ENCODE measurements around the gene JKAMP.

The JKAMP gene

DNA sequence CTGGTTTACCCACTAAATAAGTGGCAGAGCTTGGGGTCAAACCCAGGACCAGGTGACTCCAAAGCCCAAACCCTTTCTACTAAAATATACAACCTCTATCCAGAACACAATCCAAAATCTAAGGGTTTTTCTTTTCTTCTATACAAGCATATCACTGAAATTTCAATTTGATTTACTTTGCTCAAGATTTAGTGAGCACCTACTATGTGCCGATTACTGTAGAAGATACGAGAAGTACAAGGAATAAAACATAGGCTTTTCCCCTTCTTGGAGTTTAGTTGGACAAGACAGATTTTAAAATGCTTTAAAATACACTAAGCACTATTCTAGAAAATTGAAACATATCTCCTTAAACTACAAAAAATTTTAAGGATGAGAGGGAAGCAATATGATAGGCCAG, 2.9 kb upstream of the JKAMP start:
- no peak for DNase-seq (ENCODE audit: low read depth in 3 of 3)

DNA sequence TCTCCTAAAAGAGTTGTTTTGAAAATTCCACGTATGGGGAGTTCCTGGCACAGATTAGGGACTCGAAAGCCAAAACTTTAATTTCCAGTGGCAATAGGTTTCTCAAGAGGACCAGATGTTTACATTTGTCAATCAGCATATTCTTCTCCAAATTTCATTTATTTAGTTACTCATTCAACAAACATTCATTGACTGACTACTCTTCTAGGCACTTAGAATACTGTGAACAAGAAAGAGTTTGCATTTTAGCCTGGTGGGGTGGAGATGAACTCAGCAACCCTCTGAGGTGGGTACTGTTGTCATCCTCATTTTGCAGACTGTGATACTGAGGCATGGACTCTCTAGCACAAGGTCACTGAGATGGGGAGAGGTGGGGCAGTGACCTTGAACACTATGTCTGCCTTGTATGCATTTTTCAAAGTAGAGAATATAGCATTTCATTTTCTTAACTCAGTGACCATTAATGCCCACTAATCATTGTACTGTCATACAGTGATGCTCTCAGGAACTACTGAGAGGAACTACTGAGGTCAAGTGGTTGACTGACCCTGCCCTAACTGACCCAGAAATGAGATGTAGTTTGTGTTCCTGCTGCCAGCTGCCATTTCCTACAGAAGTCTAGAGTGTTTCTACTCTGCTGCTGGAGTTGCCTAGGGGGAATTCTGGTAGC, 2.3 kb upstream of the JKAMP start:
- DNase-seq (ENCODE audit: low read depth in 3 of 3), result no peak

DNA sequence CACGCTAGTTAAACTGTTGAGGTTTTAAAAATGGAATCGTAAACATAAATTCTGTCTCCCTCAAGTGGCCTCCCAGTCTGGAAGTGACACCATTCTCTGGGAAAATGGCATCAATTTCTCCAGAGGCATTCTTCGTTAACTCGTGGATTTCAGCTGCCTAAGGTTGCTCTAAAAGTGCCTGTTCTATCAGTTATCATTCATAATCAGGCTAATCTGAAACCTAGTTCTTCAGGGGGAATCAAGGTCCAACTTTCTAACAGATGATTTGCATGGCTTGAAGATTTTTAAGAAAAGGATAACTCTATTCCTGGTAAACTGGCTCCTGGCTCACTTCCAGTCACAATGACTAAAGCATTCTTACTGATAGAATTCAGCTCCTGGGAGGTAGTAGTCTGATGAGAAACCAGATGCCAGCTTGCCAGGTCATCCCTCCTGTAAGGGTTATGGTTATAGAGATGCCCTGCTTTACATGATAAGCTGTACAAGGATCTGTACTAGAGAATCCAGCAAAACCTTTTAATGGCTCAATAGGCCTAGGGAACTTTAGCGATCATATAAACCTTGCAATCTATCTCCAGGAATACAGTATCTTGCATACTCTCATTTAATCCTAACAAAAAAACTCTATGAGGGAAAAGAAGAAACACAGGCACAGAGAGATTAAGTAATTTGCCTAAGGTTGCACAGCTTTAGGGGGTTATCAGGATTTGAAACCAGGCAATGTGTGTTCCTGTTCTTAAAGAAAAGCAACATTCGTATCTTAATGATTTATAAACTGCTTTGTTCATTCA, 1.6 kb upstream of the JKAMP start:
- no peak for DNase-seq (ENCODE audit: low read depth in 3 of 3)

DNA sequence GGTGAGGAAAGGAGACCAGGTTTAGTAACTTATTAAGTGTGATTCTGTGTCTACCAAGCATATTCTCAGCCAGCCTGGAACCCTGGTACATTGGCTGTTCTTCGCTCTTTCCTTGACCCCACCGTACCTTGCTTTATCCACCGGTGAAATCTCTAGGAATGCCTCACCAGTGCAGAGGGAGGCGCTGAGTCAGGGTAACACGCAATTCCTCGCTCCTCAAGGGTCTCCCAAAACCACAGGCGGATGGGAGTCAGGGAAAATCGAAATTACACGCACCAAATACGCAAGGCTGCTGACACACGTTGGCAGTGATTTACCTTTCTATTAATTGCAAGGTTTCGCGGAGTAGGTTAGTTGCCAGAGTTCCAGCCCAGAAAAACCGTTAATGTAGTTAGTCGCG, 954 bp upstream of the JKAMP start:
- no peak for DNase-seq (ENCODE audit: low read depth in 3 of 3)

DNA sequence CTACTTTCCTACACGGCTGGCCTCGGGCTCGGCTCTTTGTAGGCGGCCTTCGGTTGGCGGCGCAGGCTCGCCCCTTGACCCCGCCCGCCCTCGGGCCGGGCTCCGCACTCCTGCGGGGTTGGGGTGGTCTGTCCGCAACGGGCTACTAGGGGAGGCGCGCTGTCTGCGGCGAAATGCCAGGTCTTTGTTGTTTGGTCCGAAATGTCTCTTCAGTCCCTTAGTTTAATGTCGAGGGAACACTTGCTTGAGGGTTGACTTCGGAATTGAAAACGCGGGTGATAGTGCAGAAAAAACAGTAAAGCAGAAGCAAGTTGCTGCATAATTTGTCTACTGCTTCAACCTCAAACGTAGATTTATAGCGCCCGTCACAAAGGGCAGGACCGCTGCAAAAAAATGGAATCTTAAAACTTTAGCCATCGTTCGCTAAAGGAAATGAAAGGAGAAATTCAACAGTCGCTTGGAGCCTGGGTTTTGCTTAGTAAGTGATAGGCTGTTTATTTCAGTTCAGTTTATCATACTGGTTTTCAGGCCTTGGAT, 390 bp downstream of the JKAMP start:
- no peak for DNase-seq (ENCODE audit: low read depth in 3 of 3)

DNA sequence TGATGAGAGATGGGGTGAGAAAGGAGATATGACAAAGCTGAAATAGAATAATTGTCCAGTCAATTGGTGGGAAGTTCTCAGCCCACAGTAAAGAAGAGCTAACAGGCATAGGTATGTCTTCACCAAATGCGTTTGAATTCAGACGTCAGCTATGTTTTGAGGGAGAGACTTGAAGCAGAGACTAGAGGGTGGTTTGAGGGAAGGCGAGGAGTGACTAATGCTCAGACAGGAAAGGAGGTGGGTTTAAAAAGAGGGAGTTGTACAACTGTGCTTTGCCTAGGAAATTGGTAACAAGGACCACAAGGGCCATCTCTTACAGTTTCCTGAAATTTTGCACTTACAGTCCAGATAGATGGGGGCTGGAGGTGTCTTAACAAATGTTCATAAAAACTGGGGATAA, 6.4 kb downstream of the JKAMP start:
- no peak for DNase-seq (ENCODE audit: low read depth in 3 of 3)

DNA sequence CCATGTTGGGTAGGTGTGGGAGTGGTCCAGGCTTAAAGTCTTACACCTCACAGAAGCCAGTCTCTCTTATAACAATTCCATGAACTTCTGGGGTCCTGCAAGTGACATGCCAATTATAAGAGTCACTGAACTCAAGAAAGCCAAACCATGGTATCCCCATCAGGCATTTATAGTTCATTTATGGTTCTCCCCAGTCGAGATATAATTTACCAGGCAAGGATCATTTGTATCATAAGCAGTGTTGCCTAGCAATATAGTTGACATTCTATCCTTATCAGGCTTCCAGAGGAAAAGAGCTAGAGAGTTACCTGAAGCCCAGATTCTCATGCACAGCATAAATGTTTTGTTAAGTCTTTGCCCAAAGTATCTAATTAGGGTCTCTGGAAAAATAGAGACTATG, 8.1 kb downstream of the JKAMP start:
- DNase-seq (ENCODE audit: low read depth in 3 of 3), result no peak

DNA sequence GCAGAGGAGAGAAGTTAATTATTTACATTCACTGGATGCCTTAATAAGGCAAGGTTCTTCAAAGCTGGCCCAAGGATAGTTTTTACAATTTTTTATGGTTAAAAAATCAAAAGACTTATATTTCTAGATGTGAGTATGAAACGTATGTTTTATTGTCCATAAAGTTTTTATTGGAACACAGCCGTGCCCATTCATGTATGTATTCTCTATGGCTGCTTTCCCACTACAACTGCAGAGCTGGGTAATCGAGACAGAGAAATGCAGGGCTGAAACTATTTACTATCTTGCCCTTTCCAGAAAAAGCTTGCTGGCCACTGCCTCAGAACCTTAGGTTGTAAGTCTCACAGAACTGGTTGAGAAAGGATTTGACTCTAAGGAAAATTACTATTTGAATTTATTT, 16.4 kb downstream of the JKAMP start:
- no peak for DNase-seq (ENCODE audit: low read depth in 3 of 3)

DNA sequence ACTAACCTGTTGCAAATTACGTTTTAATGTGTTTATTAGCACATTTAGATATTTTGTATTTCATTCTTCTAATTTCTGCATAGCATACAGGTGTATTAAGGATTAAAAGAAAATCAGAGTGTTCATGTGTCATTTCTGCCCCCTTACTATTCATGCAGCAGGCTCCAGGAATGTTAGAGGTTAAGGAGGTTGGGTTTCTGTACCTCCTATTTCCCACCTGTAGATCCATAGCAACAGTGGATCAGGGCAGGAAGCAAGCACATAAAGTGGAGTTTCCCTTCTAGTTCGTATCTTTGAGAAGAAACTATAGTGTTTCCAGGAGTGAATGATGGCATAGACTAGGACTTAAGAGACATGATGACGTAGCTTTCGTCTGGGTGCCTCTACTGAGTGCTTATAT, 18.9 kb downstream of the JKAMP start:
- no peak for DNase-seq (ENCODE audit: low read depth in 3 of 3)

DNA sequence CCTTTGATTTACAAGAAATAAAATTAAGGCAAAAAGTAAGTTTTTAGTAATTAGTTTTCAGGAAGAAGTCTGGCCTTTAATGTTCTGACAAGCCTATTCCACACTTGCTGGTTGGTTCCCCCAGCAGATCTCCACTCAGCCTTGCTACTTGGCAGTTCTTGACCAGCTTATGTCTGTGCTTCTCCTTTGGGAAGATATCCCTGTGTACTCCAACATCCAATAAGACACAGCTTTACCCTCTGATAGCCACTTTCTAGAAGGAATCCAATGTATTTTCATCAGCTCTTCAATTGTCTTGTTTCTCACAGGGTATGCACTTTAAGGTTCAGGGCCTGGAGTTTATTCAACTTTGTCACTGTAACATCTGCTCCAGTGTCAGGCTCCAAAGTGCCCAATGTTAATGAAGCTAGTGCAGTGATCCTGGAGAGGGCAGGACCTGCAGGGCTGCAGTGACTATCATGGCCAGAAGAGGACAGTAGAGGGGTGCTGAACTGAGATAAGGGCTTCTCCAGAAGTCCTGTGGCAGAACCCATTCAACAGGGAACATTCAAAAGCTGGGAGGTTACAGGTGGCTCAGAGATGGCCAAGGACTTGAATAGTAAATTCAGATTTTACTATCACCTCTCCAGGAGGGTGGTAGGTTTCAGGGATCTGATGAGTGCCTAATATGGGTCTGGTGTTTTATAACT, 22.9 kb downstream of the JKAMP start:
- peak in 2 of 3 donors; percentile 14 to 21 for DNase-seq (ENCODE audit: low read depth in 3 of 3)

DNA sequence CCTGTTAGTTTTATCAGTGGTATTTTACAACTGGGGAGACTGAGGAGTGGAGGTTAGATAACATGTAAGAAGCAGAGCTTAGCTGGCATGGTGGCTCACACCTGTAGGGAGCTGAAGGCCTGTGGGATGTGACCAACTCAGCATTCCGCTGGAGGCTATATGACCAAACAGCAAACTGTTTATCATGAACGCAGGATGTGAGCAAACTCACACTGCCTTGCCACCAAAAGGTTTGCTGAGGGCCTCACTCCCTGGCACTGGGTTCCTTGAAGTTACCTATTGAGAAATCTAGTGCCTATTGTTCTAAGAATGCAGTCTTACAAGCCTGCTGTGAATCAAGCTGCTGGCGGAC, 23.4 kb downstream of the JKAMP start:
- DNase-seq (ENCODE audit: low read depth in 3 of 3), result no peak

DNA sequence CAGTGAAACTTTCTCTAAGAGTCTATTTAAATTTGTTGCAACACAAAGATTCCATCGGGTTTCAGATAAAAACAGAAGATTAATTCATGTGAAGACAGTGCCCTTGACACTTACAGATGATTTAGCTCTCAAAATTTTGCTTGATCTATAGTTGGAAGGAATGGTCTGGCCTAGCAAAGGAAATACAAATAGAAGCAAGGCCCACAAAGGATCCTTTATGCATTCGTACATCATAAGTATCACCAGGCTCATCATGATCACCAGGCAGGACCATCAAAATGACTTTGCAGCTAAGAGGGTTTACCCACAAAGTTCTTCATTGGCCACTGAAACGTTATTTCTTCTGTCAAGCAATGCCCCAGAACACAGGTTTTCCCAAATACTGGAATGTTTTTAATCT, 24.8 kb downstream of the JKAMP start:
- no peak for DNase-seq (ENCODE audit: low read depth in 3 of 3)

DNA sequence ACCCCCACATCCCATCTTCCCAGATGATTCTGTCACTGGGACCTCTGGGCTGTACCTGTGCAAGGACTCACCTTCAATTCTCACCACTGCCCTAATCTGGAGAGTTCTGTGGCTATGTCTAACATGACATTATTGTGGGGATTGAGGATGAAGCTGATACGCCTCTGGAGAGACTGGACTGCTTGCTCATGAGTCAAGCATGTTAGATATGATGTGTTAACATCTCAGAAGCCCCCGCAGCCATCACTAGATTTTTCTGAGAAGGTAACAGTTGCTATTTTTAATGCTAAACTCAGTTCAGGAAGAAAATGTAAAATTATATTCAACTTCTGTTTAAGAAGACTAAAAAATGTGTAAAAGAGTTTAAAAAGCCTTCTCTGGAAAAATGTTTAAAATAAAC, 25.7 kb downstream of the JKAMP start:
- no peak for DNase-seq (ENCODE audit: low read depth in 3 of 3)

DNA sequence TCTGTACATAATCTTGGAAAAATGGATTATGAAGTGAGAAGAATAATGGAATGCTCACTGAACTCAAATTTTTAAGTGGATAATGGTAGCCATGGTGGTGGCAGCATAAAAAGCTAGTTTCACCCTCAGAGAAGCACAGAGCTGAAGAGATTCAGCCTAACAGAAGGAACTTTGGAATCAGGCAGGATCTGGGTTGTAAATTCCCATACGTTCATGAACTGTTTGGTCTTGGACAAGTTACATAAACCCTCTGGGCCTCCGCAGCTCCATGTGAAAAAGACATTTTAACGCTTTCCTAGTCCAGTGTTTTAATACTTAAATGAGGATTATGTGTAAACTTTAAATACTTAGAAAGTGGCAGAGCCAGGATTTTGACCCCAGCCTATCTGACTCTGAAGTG, 26.6 kb downstream of the JKAMP start:
- DNase-seq (ENCODE audit: low read depth in 3 of 3), result no peak

DNA sequence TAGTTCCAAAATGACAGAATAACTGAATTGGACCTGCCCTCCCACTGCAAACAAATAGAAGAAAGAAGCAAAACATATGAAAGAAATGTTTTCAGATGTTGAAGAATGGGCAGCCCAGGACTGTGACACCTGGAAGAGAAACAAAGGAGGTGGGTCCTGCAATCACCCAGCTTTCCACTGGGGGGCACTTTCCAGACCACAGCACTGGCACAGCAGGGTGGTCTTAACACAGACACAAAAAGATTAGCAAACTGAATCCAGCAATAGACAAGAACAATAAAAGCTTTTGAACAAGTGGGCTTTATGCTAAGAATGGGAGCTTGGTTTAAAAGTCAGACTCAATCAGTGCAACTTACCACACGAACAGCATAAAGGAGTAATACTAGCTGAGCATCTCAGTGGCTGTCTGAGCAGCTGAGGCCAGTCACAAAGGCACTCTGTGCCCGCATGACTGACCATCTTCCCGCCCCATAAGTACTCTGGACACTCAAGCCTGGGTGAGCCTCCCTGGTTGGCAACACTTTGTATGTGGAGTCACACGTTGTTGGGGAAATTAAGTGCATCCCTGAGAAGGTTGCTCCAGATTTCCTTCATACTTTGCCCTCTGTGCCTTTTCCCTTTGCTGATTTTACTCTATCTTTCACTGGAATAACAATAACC, 27.7 kb downstream of the JKAMP start:
- DNase-seq (ENCODE audit: low read depth in 3 of 3), result no peak

DNA sequence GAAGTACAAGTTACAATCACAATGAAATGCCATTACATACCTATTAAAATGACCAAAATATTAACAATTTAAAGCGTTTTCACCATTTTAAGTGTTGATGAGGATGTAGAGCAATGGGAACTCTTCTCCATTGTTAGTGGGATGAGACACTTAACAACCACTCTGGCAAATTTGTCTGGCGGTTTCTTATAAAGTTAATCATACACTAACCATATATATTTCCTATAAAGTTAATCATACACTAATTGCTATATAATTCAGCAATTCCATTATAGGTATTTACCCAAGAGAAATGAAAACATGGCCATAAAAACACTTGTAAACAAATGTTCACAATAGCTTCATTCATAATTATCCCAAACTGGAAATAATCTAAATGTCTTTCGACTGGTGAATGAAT, 35.9 kb downstream of the JKAMP start:
- no peak for DNase-seq (ENCODE audit: low read depth in 3 of 3)

DNA sequence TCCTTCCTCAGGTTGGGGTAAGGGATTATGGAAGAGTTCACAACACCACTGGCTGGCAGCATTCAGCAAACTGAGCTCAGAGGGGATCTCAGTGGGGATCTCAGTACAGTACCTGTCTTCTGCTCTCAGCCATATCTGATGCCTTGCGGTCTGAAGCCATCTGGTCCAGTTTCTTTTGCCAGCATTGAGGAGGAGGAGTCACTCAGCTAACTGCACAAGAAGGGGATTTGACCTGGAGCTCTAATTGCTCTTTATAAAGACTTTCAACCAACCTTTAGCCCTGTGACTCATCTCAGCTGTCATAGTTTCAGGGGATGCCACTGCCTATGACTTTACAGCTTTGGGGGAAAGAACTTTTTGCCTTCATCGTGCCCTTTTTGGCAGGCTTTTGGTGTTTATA, 44.9 kb downstream of the JKAMP start:
- DNase-seq (ENCODE audit: low read depth in 3 of 3), result no peak

DNA sequence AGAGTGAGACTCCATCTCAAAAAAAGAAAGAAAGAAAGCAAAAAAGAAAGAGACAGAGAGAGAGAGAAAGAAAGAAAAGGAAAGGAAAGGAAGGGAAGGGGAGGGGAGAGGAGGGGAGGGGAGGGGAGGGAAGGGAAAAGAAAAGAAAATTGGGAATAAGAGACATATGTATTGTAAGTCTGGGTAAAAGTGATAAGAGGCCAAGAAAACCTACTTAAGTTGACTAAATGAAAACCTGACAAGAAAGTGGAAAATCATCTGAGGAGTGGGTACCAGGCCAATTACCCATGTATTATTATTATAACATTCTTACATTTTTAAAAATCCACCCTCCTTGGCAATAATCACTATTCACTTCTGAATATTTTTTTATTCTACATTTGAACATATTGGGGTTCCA, 46.0 kb downstream of the JKAMP start:
- no peak for DNase-seq (ENCODE audit: low read depth in 3 of 3)

DNA sequence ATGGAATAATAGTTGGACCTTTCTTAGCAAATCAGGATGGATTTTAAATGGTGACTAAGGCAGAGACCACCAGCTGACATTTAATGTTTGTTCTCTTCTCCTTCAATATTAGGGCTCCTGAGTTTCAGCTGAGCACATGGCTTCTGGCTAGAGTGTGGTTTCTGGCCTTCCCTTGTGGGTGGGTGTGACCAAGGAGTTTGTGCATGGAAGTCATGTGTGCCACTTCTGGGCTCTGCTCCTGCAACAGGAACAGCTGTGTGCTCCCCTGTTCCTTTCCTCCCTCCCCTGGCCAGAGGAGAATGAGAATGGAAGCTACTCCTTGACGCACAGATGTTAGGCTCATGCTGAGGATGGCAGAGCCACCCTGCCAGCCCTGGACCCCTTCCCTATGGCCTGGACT, 48.1 kb downstream of the JKAMP start:
- no peak for DNase-seq (ENCODE audit: low read depth in 3 of 3)

DNA sequence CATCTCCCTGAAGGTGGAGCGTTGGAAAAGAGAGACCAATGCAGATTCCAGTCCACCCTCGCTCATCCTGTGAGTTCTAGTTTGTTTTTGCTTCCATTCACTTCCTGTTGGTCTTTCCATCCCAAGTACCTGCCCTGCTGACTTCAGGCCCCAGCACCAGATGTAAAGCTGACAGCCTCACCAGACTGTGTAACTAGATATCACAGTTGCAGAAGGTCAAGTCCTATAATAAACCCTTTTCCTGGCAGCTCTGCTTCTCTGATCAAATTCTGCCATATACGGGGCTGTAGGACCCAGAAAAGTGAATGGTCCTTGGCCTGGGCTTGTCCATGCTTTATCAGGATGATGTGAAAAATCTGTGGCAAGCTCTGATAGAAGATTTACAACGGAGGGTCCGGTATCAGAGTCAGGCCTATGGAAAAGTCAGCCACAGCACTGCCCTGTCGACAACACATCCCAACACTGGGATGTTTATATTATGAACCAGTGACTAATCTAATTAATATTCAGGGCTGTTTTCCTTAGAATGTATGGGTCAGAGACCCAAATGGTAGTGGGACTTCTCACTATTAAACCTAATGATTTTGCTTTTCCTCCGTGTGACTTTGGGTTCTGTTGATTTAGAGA, 50.2 kb downstream of the JKAMP start:
- no peak for DNase-seq (ENCODE audit: low read depth in 3 of 3)

DNA sequence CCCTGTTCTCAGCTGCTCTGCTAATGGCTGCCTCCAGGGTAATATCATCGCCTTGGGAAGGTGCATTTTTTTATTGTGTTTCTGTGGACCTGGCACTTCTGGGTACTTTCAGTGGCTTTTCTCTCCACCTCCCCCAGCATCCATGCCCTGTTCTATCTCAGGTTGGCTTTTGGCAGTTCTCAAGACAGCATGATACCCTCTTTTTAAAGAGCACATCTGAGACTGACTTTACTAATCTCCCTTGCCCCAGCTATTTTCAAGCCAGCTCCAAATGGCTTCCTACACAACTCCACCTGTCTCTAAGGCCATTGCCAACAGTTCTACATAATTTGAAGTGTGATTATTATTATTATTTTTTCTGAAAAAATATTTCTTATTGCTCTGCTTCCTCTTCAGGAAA, 53.2 kb downstream of the JKAMP start:
- DNase-seq (ENCODE audit: low read depth in 3 of 3), result no peak

DNA sequence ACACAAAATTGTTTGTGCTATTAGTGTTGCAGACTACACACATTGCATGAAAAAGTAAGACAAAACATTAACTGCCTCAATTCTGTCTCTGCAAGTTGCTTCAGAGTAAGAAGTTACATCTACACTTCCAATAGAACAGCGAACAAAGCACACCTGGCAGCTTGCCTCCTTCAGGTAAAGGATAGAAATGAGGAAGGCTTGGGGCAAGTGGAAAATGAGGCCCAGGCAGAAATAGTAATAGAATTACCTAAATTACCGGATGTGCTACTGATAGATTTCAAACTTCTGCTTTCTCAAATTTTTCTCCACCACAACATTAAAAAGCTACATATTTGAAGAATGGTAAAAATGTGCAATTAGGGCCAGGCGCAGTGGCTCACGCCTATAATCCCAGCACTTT, 54.6 kb downstream of the JKAMP start:
- DNase-seq (ENCODE audit: low read depth in 3 of 3), result no peak
